ENCODE measurements around the gene MOGAT1.
"Not testable (repeated sequence)": the region's sequence is repeated elsewhere in the genome, so short reads cannot be mapped to it uniquely, and the experiment has no call there.

The MOGAT1 gene

GRCh38 chr2:222689322-222689721 lies 17.9 kb downstream of the MOGAT1 start:
- no peak for TF ChIP-seq CTCF (IDR thresholded peaks at IDR 0.05; ENCODE audit: low read depth, low read length)
- no peak overlapping the region for H3K4me3 ChIP-seq (ENCODE audit: low read depth, low read length)

GRCh38 chr2:222690564-222691200 lies 19.2 kb downstream of the MOGAT1 start:
- H3K4me3 ChIP-seq (ENCODE audit: low read depth, low read length), result no peak overlapping the region
- TF ChIP-seq CTCF (IDR thresholded peaks at IDR 0.05; ENCODE audit: low read depth, low read length), result peak; percentile 100

GRCh38 chr2:222693413-222693812 lies 22.0 kb downstream of the MOGAT1 start:
- not testable (repeated sequence) for H3K4me3 ChIP-seq (ENCODE audit: low read depth, low read length)

GRCh38 chr2:222693837-222694236 lies 22.4 kb downstream of the MOGAT1 start:
- no peak for TF ChIP-seq CTCF (IDR thresholded peaks at IDR 0.05; ENCODE audit: low read depth, low read length)
- no peak overlapping the region for H3K4me3 ChIP-seq (ENCODE audit: low read depth, low read length)

- no peak overlapping the region for H3K4me3 ChIP-seq (ENCODE audit: low read depth, low read length)
- TF ChIP-seq CTCF (IDR thresholded peaks at IDR 0.05; ENCODE audit: low read depth, low read length), result no peak
Measured at GRCh38 chr2:222698276-222698675, 26.8 kb downstream of the MOGAT1 start.

GRCh38 chr2:222701233-222701632 lies 29.8 kb downstream of the MOGAT1 start:
- no peak for TF ChIP-seq CTCF (IDR thresholded peaks at IDR 0.05; ENCODE audit: low read depth, low read length)
- H3K4me3 ChIP-seq (ENCODE audit: low read depth, low read length), result no peak overlapping the region

GRCh38 chr2:222701721-222702131 lies 30.3 kb downstream of the MOGAT1 start:
- H3K4me3 ChIP-seq (ENCODE audit: low read depth, low read length), result no peak overlapping the region
- no peak for TF ChIP-seq CTCF (IDR thresholded peaks at IDR 0.05; ENCODE audit: low read depth, low read length)

GRCh38 chr2:222703091-222703490 lies 31.6 kb downstream of the MOGAT1 start:
- no peak for TF ChIP-seq CTCF (IDR thresholded peaks at IDR 0.05; ENCODE audit: low read depth, low read length)

More at GRCh38 chr2:222703091-222703490, 31.6 kb downstream of the MOGAT1 start:
- no peak overlapping the region for H3K4me3 ChIP-seq (ENCODE audit: low read depth, low read length)
